ENCODE measurements around the gene NBPF14. TPM values are rescaled to one million over a fixed set of nuclear protein-coding genes. Genes with fewer than 3 reads are reported as not detected.
A peak's percentile ranks its signal among the peaks of the same experiment; 100 is the strongest.
"Not testable (repeated sequence)": the region's sequence is repeated elsewhere in the genome, so short reads cannot be mapped to it uniquely, and the experiment has no call there.

The NBPF14 gene
- total and polyA plus RNA-seq, 2 of the 8 experiments (the other 6 are each of a cell fraction or from before 2014, with no cell fraction given) = 6.0 to 8.8 TPM

- H4K91ac ChIP-seq (replicated peaks; ENCODE audit: insufficient read length, low read length); H2BK15ac ChIP-seq (ENCODE audit: low read length); CTCF ChIA-PET (ENCODE audit: partially characterized antibody); H3K27ac ChIP-seq (ENCODE audit: low read depth, low read length); H4K5ac ChIP-seq (ENCODE audit: insufficient read length, low read depth, low read length); H3K4me1 ChIP-seq (replicated peaks in 1 of 4; ENCODE audit: control insufficient read depth in 3 of 4, insufficient read depth in 4 of 4, low read length in 3 of 4); H4K8ac ChIP-seq (ENCODE audit: extremely low read depth, insufficient read depth, low read length); H3K4ac ChIP-seq (replicated peaks; ENCODE audit: insufficient read length, low read depth, low read length); DNase-seq (ENCODE audit: low read depth in 1 of 2, low spot score in 2 of 2); H3K23me2 ChIP-seq (ENCODE audit: low read depth, low read length); H2BK12ac ChIP-seq (ENCODE audit: low read depth, low read length); H2BK20ac ChIP-seq (ENCODE audit: low read length); H4K20me1 ChIP-seq (replicated peaks in 1 of 2; ENCODE audit: control insufficient read depth in 1 of 2, insufficient read depth in 2 of 2, low read length in 2 of 2); H3K27me3 ChIP-seq (replicated peaks in 1 of 4; ENCODE audit: control insufficient read depth in 3 of 4, extremely low read depth in 1 of 4, insufficient read depth in 3 of 4, low read length in 3 of 4); H3K18ac ChIP-seq (ENCODE audit: extremely low read depth, low read length); H3K14ac ChIP-seq (ENCODE audit: insufficient read length); H2BK120ac ChIP-seq (replicated peaks; ENCODE audit: low read depth, low read length); H3K79me1 ChIP-seq (ENCODE audit: low read depth, low read length); H2AFZ ChIP-seq (ENCODE audit: low read length); H2BK5ac ChIP-seq (ENCODE audit: low read depth, low read length); H3K56ac ChIP-seq (replicated peaks; ENCODE audit: insufficient read length, low read depth, low read length); FAIRE-seq; H3K23ac ChIP-seq (ENCODE audit: insufficient read length); H3K36me3 ChIP-seq (ENCODE audit: control insufficient read depth in 2 of 4, insufficient read depth in 4 of 4, low read length in 3 of 4); H3K79me2 ChIP-seq (ENCODE audit: control insufficient read depth in 1 of 2, insufficient read depth in 2 of 2, low read length in 2 of 2); H3K9ac ChIP-seq (replicated peaks in 1 of 4; ENCODE audit: extremely low read depth in 1 of 4, low read depth in 3 of 4, low read length in 3 of 4); H2AK5ac ChIP-seq (ENCODE audit: low read depth, low read length); H3K9me3 ChIP-seq (ENCODE audit: insufficient read depth in 2 of 2, low read depth in 1 of 2, low read length in 1 of 2): not testable (repeated sequence)
- WGBS, 2 experiments (ENCODE audit: extremely low coverage in 1 of 2, insufficient coverage in 1 of 2, insufficient read length in 1 of 2, insufficient replicate concordance in 2 of 2, low coverage in 1 of 2, low lambda C conversion rate in 2 of 2, missing lambda C conversion rate in 1 of 2) = 38% methylated on average over 12 of the region's 35 CpGs; no CpG with 5 or more reads in 1 of the 2 experiments
- H3K4me3 ChIP-seq (ENCODE audit: extremely low read depth in 1 of 4, insufficient read depth in 2 of 4, low read depth in 3 of 4, low read length in 4 of 4) = 0 out of 8 replicates have a peak overlapping the region, but pooled peaks of 1 of the 4 experiments have one; percentile 34
- H3K4me2 ChIP-seq (ENCODE audit: insufficient read depth in 1 of 2, low read depth in 2 of 2, low read length in 2 of 2) = peak overlapping the region in 1 of 2 experiments; percentile 27; a peak in 1 of 4 replicates
- POLR2A ChIA-PET (ENCODE audit: partially characterized antibody) = interaction anchor here (0.8 to 2.0 kb wide), 10 partner anchors 64 to 260 kb away, joined by 3 to 11 read pairs (median 3); no protein-coding TSS in a partner anchor
These were observed 72.3 kb downstream of the NBPF14 start for GRCh38 chr1:148523205-148524144.

Data from H1 (cell line).